Measurements from ENCODE around the gene GMFB.
"Not testable (repeated sequence)": the region's sequence is repeated elsewhere in the genome, so short reads cannot be mapped to it uniquely, and the experiment has no call there.

Gene GMFB

GRCh38 chr14:54457609-54457996 lies 31.2 kb downstream of the GMFB start:
- DNase-seq = no peak

DNA sequence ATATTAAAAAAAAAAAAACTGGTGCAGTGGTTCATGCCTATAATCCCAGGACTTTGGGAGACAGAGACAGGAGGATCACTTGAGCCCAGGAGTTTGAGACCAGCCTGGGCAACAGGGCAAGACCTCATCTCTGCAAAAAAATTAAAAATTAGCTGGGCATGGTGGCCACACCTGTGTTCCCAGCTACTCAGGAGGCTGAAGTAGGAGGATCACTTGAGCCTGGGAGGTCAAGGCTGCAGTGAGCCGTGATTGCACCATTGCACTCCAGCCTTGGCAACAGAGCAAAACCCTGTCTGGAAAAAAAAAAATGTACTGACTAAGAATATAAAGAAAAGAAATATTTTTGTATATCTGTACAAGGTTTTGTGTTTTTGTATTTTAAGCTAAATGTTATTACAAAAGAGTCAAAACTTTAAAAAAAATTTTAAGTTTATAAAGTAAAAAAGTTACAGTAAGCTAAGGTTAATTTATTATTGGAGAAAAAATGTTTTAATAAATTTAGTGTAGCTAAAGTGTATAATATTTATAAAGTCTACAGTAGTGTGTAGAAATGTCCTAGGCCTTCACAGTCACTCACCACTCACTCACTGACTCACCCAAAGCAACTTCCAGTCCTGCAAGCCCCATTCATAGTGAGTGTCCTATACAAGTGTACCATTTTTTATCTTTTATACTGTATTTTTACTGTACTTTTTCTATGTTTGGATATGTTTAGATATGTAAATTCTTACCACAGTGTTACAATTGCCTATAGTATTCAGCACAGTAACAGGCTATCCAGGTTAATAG lies 31.8 kb downstream of the GMFB start:
- not testable (repeated sequence) for DNase-seq

DNA sequence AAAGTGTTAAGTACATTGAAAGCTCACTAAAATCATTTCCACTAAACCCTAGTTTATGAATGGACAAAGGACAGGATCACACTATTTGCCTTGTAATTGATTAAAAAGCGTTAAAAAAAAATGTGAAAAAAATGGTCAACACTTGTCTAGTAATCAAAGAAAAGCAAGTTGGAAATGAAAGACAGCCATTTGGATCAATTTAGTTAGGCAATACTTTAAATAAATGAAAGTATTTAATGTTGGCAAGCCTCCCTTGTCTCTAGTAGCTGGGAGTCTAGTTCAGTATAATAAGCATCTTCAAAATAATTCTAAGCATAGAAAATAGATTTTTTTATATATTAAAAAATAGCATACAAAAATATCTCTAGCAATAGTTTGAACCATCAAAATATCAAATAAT lies 33.4 kb downstream of the GMFB start:
- no peak for DNase-seq

GRCh38 chr14:54453990-54454389 lies 34.8 kb downstream of the GMFB start:
- DNase-seq = not testable (repeated sequence)

GRCh38 chr14:54453252-54453651 lies 35.5 kb downstream of the GMFB start:
- DNase-seq = no peak

- DNase-seq = no peak
These were observed 36.8 kb downstream of the GMFB start for GRCh38 chr14:54451961-54452360.

DNA sequence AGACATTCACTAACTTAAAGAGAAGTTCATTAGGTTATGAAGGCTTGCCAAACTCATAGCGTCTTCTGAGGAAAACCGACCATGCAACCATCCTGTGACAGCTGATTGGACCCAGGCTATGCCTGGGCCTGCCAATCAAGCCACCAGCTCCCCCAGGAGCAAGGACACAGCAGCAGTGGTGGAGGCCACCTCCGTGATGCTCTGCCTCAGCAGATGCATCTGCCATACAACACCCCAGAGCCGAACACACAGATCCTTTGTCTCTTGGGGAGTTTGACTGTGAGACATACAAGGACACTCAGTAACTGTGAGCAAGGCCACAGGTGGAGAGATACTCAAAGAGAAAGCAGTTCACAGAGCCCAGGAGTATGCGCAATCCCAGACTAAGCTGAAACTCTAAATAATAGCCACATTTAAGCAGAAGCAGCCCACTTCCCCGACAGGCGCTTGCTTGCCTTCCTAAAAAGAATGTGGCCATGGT lies 37.6 kb downstream of the GMFB start:
- no peak for DNase-seq

DNA sequence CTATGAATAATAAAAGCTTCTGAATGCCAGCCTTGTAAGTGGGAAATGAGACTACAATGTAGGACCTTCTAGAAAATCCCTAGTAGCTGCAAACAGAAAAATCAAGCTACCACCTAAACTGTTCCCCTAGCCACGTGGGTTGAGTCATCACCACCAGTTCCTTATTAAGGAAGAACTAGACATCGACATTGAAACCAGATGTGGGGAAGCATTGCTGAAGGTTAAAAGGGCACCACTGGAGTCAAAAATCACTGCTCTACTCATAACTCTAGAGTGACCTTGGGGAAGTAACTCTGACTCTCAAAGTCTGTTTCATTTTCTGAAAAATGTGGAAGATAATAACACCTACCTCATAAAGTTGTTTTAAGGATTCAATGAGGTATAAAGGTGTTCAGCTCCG lies 38.2 kb downstream of the GMFB start:
- no peak for DNase-seq

DNA sequence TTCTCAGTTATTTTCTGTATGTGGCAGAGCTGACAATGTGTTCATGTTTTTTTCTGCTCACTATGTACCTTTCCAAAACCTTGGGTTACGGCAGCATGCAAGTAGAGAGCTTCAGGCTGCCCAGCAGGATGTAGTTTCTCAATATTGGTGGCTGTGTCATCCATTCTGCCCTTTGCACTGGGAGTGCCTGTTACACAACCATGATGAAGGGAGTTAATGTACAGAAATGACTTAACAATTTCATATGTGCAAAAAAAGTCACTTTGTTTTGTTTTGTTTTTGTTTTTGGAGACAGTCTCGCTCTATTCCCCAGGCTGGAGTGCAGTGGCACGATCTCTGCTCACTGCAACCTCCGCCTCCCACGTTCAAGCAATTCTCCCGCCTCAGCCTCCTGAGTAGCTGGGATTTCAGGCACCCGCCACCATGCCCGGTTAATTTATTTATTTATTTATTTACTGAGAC lies 41.5 kb downstream of the GMFB start:
- DNase-seq = no peak

- DNase-seq = no peak
These were observed 42.6 kb downstream of the GMFB start for GRCh38 chr14:54446161-54446693.

GRCh38 chr14:54444681-54445080 lies 44.1 kb downstream of the GMFB start:
- DNase-seq = no peak

DNA sequence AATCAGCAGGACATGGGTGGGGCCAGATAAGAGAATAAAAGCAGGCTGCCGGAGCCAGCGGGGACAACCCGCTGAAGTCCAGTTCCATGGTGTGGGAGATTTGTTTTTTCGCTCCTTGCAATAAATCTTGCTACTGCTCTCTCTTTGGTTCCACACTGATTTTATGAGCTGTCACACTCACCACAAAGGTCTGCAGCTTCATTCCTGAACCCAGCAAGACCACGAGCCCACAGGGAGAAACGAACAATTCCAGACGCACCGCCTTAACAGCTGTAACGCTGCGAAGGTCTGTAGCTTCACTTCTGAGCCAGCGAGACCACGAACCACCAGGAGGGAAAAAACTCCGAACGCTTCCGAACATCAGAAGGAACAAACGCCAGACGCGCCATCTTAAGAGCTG lies 44.8 kb downstream of the GMFB start:
- DNase-seq = no peak

GRCh38 chr14:54442961-54443360 lies 45.8 kb downstream of the GMFB start:
- not testable (repeated sequence) for DNase-seq

- DNase-seq = peak; percentile 93
These were observed 47.6 kb downstream of the GMFB start, which contains the start of gene CNIH1 for GRCh38 chr14:54440873-54441868. CNIH1 (minus strand) TSS chr14:54441374; CDS start chr14:54441327, 47 bp downstream.

DNA sequence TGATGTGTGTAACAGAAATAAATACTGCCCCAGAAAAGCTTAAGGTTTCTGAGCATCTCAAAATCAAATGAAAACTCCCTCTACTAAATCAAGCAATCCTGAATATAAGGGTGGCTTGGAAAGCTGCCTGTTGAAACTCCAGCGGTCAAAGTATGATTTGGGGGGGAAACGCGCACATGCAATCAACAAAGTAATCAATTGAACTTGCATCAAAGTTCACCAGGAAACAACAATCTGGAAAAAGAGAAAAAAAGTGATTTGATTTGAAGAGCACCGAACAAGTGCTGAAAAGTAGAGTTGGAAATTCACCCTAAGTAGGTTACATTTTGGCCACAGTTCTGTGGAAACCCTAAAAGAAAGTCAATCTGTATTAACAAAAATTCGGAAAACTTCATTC lies 48.3 kb downstream of the GMFB start:
- DNase-seq = no peak

GRCh38 chr14:54440037-54440436 lies 48.7 kb downstream of the GMFB start:
- no peak for DNase-seq

GRCh38 chr14:54438703-54439102 lies 50.1 kb downstream of the GMFB start:
- DNase-seq = no peak

- DNase-seq = not testable (repeated sequence)
These were observed 50.8 kb downstream of the GMFB start for GRCh38 chr14:54437954-54438353.

- peak; percentile 11 for DNase-seq
These were observed 53.2 kb downstream of the GMFB start for GRCh38 chr14:54435500-54435981.

GRCh38 chr14:54428527-54428926 lies 60.3 kb downstream of the GMFB start:
- no peak for DNase-seq

GRCh38 chr14:54427871-54428270 lies 60.9 kb downstream of the GMFB start:
- DNase-seq = no peak

GRCh38 chr14:54425537-54426274 lies 63.1 kb downstream of the GMFB start:
- DNase-seq = no peak
